ENCODE measurements around the gene TMC2.
A peak's percentile ranks its signal among the peaks of the same experiment; 100 is the strongest.

Gene TMC2

GRCh38 chr20:2657241-2657640 is 120.9 kb downstream of the TMC2 start:
- H3K9me3 Mint-ChIP-seq, result no peaks in the 10 kb centered on the region
- no peak overlapping the region for H3K4me3 Mint-ChIP-seq
- peaks cover 3% of the 10 kb centered on the region for H3K27me3 Mint-ChIP-seq (ENCODE audit: low read depth, poor library complexity)
- peaks cover 31% of the 10 kb centered on the region for H3K4me1 Mint-ChIP-seq
- no peak for TF ChIP-seq CTCF (IDR thresholded peaks at IDR 0.05)
- no peak for DNase-seq
- peaks cover 69% of the 10 kb centered on the region for H3K36me3 Mint-ChIP-seq (ENCODE audit: low read depth)
- H3K27ac Mint-ChIP-seq, result peak overlapping the region; percentile 27

- TF ChIP-seq CTCF (IDR thresholded peaks at IDR 0.05), result no peak
- H3K27me3 Mint-ChIP-seq (ENCODE audit: low read depth, poor library complexity), result peaks cover 3% of the 10 kb centered on the region
- DNase-seq, result no peak
- H3K4me1 Mint-ChIP-seq, result peaks cover 34% of the 10 kb centered on the region
- H3K36me3 Mint-ChIP-seq (ENCODE audit: low read depth), result peaks cover 72% of the 10 kb centered on the region
- no peak overlapping the region for H3K4me3 Mint-ChIP-seq
- no peak overlapping the region for H3K27ac Mint-ChIP-seq
- H3K9me3 Mint-ChIP-seq, result no peaks in the 10 kb centered on the region
Measured at GRCh38 chr20:2657674-2658073, 121.3 kb downstream of the TMC2 start.

GRCh38 chr20:2658414-2659354 is 122.3 kb downstream of the TMC2 start:
- H3K4me3 Mint-ChIP-seq, result no peak overlapping the region
- no peak for DNase-seq
- no peaks in the 10 kb centered on the region for H3K9me3 Mint-ChIP-seq
- peaks cover 72% of the 10 kb centered on the region for H3K36me3 Mint-ChIP-seq (ENCODE audit: low read depth)
- TF ChIP-seq CTCF (IDR thresholded peaks at IDR 0.05), result no peak
- peaks cover 3% of the 10 kb centered on the region for H3K27me3 Mint-ChIP-seq (ENCODE audit: low read depth, poor library complexity)
- H3K27ac Mint-ChIP-seq, result peak overlapping the region; percentile 77
- H3K4me1 Mint-ChIP-seq, result peaks cover 37% of the 10 kb centered on the region

GRCh38 chr20:2659547-2659946 is 123.2 kb downstream of the TMC2 start:
- no peak for TF ChIP-seq CTCF (IDR thresholded peaks at IDR 0.05)
- Mint-ChIP-seq H3K4me1 (peaks cover 36% of the 10 kb centered on the region), H3K9me3 (no peaks in the 10 kb centered on the region), H3K4me3 (no peak overlapping the region), H3K27ac (no peak overlapping the region), H3K36me3 (ENCODE audit: low read depth) (peaks cover 64% of the 10 kb centered on the region), H3K27me3 (ENCODE audit: low read depth, poor library complexity) (peaks cover 3% of the 10 kb centered on the region)
- DNase-seq, result no peak

GRCh38 chr20:2663364-2663886 is 127.1 kb downstream of the TMC2 start:
- TF ChIP-seq CTCF (IDR thresholded peaks at IDR 0.05), result no peak
- Mint-ChIP-seq H3K27me3 (ENCODE audit: low read depth, poor library complexity) (peaks cover 29% of the 10 kb centered on the region), H3K36me3 (ENCODE audit: low read depth) (peaks cover 29% of the 10 kb centered on the region), H3K27ac (peak overlapping the region; percentile 77), H3K9me3 (no peaks in the 10 kb centered on the region), H3K4me1 (peaks cover 29% of the 10 kb centered on the region), H3K4me3 (peak overlapping the region; percentile 88)
- no peak for DNase-seq
